HG03045 (cell line): ENCODE measurements around the gene IGFL1.
"Not testable (repeated sequence)": the region's sequence is repeated elsewhere in the genome, so short reads cannot be mapped to it uniquely, and the experiment has no call there.

Experiments
- ATAC-seq: cut with Tn5 transposase; IDR thresholded peaks from one replicate; pipeline ENCODE4 v1.9.1; 2021; ENCODE audit warnings: mild to moderate bottlenecking, moderate library complexity; ENCODE audit not compliant: unreplicated experiment

The IGFL1 gene

DNA sequence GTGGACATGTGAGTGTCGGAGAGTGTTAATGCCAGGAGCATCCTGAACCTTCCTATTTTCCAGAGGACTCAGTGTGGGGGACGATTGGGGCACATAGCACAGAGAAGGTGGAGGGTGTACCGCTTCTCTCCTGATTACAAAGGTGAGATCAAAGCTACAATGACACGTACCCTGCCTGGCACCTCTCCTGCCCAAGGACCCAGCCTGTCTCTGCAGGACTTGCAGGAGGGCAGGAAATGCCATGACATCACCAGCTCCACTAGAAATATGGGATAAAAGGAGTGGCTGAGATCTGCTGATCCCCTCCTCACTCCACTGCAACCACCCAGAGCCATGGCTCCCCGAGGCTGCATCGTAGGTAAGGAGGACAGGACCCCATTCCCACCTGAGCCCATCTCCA is at the start of gene IGFL1:
Gene IGFL1 (plus strand): TSS at position 301 of the 400 bp plus-strand sequence. CDS start 33 bp downstream, at position 334.
- no peak for ATAC-seq

DNA sequence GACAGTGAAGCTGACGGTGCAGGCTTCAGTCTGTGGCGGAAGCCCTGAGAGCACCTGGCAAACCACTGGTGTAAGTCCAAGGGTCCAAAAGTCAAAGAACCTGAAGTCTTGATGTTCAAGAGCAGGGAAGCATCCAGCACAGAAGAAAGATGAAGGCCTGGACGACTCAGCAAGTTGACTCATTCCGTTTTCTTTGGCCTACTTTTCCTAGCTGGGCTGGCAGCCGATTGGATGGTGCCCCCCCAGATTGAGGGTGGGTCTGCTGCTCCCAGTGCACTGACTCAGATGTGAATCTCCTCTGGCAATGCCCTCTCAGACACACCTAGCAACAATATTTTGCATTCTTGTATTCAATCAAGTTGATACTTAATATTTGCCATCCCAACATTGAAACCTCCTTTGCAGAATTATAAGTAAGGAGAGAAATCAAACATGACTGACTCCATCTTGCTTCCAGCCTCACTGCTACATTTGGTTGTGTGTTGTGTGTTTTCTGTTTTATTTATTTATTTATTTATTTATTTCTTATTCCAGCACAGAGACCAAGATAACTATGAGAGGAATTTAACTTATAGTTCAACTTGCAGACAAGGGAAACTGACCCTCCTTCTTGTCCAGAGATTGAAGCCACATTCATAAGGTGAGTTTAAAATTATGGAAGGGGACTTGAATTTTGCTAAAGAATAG is 48.7 kb upstream of the IGFL1 start:
- no peak for ATAC-seq

DNA sequence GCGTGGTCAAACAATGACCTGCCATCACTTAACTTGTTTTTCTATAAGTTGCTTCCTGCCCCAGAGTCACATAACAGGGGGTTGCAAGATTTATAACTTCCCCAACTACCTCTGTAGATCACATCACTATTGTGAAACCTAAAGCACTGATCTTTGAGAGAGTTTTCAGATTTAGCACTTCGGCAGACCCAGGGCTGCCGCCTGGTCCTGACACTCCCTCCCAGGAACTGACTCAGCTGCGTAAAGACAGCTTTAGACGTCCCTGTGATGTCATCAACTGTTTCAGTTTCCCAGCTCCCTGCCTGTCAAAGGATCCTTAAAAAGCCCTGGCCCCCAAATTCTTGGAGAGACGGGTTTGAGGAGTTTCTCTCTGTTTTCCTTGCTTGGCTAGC is 48.2 kb upstream of the IGFL1 start:
- ATAC-seq, result no peak

DNA sequence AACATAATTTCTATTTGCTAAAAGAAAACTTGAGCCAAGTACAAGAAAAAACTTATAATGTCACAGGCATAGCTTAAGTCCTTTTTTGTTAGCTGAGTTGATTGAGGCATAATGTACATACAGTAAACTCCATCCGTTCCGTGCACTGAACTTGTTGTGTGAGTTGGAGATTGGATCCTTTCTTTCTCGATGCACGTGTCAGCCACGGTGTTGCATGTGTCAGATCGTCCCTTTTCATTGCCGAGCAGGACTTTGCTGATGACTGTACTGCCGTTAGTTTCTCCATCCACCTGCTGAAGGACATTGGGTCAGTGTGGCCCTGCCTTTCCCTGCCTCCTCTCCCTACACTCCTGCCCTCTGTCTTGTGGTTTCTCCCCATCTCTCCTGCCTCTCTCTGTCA is 47.1 kb upstream of the IGFL1 start:
- no peak for ATAC-seq

DNA sequence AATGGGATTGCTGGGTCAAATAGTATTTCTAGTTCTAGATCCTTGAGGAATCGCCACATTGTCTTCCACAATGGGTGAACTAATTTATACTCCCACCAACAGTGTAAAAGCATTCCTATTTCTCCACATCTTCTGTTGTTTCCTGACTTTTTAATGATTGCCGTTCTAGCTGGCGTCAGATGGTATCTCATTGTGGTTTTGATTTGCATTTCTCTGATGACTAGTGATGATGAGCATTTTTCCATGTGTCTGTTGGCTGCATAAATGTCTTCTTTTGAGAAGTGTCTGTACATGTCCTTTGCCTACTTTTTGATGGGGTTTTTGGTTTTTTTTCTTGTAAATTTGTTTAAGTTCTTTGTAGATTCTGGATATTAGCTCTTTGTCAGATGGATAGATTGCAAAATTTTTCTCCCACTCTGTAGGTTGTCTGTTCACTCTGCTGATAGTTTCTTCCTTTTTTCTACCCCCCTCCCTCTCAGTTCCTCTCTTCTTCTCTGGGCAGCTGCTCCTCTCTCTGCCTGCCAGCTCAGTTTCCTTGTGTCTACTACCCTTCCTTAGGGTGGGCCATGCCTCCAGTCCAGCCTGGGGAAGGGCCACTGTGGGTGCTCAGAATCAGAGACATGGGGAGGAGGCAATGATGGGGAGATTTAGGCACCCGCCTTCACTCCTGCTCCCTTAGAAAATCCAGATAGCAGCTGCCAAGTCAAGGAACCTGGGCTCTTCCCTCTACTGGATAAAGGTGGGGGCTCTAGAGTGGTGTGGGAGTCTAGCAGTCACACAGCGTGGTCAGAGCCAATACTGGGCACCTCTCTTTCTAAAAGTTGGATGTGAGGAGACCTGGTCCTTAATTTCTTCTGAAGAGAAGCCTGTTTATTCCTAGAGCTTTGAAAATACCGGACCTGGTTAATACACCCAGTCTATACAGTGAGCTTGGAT is 44.5 kb upstream of the IGFL1 start:
- ATAC-seq, result not testable (repeated sequence)

DNA sequence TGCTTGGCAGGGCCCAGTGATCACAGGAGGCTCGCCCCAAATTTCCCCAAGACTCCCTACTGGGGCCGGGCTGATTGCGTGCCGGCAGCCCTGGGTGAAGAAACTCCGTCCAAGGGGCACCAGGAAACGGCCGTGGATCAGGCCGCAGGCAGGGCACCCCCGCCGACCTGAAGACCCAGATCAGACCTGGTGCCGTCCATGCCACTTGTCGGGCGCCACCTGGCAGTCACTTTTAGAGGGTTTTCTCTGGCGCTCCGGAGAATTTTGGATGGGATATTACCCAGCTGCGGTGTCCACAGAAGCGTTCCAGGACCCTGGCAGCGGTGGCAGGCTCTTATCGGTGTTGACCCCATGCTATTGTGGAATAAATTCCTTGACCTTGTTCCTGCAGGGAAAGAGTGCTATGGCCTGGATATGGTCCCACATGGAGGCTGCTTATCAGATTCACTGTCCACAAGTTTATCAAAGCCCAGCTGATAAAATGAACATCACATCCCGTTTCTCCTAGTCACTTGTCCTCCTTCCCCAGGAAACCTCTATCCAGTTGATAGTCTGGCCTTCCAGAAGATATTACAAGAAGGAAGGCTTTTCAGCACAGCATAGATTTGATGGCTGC is 43.3 kb upstream of the IGFL1 start:
- no peak for ATAC-seq

- ATAC-seq, result no peak
Observed at GRCh38 chr19:46186717-46187101, 42.8 kb upstream of the IGFL1 start.

DNA sequence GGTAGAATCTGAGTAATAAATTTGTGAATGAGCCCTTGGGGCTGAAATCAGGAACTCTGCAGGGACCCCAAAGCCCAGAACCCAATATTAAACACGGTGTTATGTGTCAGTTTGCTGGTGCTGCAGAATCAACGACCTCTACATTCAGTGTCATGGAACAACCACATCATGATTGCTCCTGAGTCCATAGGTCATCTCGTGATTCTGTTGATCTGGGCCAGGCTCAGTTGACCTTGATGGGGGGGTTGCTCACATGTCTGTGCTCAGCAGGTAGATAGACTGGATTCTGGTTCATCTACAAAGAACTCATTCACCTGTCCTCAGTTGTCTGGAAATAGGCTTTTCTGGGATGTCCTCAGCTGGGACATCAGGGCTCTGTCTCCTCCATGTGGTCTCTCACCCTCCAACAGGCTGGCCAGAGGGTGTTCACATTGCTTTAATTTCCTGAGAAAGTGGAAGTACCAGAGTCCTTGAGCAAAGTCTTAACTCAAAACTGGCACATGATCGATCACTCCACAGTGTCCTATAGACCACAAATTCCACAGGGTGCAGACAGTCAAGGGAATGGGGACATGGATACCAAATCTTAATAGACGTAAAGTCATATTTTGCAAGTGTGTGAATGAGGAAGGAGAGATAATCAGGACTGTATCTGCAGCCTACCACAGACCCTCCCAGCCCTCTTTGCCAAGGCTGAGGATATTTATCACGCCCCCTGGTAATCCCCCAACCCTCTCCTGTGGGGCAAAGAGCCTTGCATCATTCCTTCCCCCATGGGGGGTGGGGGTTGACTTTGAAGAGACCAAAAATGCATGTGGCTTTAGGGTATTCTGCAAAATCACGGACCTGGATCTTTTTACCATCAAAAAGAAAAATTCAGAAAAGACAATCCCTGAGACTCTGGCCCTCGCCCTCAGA is 39.3 kb upstream of the IGFL1 start:
- ATAC-seq, result no peak

DNA sequence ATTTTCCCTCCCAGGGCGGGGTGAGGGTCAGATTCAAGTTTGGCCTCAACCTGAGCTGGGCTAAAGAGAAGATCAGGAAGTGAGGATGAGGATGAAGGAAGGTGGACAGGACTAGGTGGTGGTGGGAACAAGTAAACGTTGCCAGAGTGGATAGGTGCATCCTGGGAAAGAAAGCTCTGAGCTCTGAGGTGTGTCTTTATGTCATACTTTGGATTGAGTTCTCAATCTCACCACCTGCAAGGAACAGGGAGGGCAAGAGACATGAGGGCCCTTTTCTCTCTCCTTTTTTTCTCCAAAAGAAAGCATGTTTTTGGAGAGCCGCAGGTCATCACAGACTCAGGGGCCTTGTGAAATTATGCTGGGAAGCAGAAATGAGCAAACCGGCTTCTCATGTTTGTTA is 38.2 kb upstream of the IGFL1 start:
- ATAC-seq, result no peak

DNA sequence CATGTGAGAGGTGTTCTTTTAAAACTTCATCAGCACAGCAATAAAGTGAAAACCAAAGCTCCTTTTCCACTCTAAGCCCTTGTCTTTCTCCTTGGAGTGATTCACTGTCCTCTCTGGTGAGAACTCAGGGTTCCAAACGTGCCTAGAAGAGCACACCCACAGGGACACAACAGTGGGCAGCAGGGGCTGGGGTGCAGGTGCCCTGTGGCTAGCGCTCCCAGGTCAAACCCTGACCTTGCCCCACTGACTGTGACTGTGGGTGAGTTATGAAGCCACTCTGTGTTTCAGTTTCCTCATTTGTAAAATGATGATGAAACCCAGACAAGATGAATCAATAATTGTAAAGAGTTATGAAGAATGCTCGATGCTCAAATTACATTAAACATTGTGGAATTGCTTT is 37.6 kb upstream of the IGFL1 start:
- ATAC-seq, result no peak

GRCh38 chr19:46192626-46192991 is 36.9 kb upstream of the IGFL1 start:
- not testable (repeated sequence) for ATAC-seq

DNA sequence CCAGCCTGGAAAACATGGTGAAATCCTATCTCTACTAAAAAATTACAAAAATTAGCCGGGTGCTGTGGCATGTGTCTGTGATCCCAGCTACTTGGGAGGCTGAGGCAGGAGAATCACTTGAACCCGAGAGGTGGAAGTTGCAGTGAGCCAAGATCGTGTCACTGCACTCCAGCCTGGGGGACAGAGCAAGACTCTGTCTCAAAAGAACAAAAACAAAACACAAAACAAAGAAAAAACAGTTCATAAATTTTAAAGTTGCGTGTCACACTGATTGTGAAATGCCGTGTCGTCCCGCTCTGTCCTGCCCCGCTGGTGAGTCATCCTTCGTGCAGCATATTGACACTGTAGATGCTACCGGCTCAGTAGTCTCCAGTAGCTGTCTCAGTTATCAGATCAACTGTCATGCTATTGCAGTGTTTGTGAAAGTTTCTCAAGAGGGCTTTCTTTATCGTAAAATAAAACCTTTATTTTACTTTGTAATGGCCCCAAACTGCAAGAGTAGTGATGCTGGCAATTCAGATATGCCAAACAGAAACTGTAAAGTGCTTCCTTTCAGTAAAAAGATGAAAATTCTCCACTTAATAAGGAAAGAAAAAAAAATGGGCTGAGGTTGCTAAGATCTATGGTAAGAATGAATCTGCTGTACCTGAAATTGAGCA is 36.4 kb upstream of the IGFL1 start:
- no peak for ATAC-seq

DNA sequence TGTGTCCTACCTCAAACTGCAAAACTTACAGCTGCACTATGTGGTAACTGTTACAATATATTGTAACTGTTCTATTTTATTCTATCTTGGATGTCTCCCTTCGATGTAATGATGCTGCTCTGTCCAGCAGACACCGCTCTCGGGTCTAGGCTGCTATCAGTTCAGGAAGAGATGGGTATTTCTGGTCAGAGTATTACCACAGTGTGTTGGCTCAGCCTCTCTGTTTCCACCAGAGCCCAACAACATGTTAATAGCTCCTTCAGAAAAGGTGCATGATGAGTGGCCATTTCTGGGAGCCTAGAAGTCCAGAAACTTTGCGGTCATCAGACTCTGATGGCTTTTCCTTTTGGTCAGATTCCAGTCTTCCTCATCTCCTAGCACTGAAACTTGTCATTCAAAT is 35.9 kb upstream of the IGFL1 start:
- ATAC-seq, result no peak

- no peak for ATAC-seq
Observed at GRCh38 chr19:46195104-46195503, 34.4 kb upstream of the IGFL1 start.

GRCh38 chr19:46195919-46196318 is 33.6 kb upstream of the IGFL1 start:
- ATAC-seq, result not testable (repeated sequence)

DNA sequence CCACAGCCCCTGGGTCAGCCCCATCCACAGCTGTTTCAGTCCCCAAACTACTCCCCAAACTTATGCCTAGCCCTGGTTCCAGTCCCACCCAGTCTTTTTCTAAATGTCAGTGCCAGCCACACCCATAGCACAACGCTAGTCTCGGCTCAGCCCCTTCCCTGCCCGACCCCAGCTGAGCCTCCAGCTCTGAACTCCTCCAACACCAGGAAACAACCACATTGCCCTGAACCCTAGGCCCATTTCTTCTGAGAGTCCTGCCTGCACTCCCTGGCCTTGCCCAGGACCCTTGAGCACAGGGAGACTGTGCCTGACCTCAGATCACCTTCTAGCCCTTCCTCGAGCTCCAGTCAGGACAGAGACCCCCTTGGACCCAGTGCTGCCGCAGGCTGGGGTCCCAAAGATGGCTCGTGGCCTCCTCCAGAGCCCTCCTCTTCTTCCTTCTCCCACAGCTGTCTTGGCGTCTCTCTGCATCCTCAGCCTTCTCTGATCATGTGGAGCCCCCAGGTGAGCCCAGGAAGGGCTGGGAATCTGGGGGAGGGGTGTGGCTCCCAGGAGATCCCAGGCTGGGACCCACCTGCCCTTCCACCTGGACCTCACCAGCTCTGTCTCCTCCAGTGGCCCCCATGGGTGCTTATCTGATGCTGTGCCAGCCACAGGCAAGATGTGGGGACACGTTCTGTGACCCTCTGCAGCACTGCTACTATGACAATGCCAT is 33.0 kb upstream of the IGFL1 start:
- no peak for ATAC-seq

GRCh38 chr19:46197314-46198070 is 32.0 kb upstream of the IGFL1 start:
- no peak for ATAC-seq

DNA sequence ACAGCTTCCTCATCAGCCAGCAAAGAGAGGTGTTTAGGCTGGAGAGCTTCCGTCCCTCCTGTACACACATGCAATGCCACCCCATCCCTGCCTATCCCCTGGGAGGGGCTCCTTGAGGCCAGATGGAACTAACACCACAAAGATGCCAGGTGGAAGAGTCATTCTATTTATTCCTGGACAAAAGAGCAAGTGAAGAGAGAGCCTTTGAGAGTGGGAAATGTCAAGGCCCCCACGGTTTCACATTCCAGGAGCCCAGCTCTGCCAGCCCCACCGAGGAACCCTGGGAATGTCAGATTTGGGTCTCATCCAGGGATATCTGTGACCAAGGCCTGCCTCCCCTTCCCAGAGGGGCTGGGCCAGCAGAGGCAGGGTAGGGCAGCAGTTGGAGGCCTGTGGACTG is 30.8 kb upstream of the IGFL1 start:
- no peak for ATAC-seq
